MM.1S (cell line): ENCODE results near the gene SLC26A2.

ENCODE experiments used
- DNase-seq: peaks from one replicate; pipeline ENCODE4 v3.0.0-alpha.2; 2015
- H2AFZ ChIP-seq: fragments of 300-600 bp; sonication (generic); 2 replicates; pipeline ENCODE4 v1.6.0; 2016; ENCODE audit warnings: antibody characterized with exemption, low read length
- H3F3A ChIP-seq: fragments of 300-600 bp; sonication (generic); 2 replicates; pipeline ENCODE4 v1.6.1; 2016; ENCODE audit warnings: mild to moderate bottlenecking, antibody characterized with exemption, low read length, moderate library complexity, mixed read lengths; ENCODE audit not compliant: insufficient read depth
- H3K27ac ChIP-seq: fragments of 300-600 bp; sonication (generic); 2 replicates; pipeline ENCODE4 v1.5.1; 2016; ENCODE audit warnings: mild to moderate bottlenecking, low read length
- H3K27me3 ChIP-seq: fragments of 300-600 bp; sonication (generic); replicated peaks from 2 replicates; pipeline ENCODE4 v1.6.0; 2016; ENCODE audit warnings: low read length; ENCODE audit not compliant: insufficient read depth
- H3K36me3 ChIP-seq: fragments of 300-600 bp; sonication (generic); replicated peaks from 2 replicates; pipeline ENCODE4 v1.6.1; 2016; ENCODE audit warnings: mild to moderate bottlenecking, low read length, mixed read lengths; ENCODE audit not compliant: insufficient read depth
- H3K4me1 ChIP-seq: fragments of 300-600 bp; sonication (generic); 2 replicates; pipeline ENCODE4 v1.6.1; 2016; ENCODE audit warnings: low read length, mixed read lengths
- H3K4me2 ChIP-seq: fragments of 300-600 bp; sonication (generic); 2 replicates; pipeline ENCODE4 v1.6.0; 2016; ENCODE audit warnings: low read depth, low read length
- H3K4me3 ChIP-seq: fragments of 300-600 bp; sonication (generic); 2 replicates; pipeline ENCODE4 v1.5.1; 2016; ENCODE audit warnings: low read length, mixed read lengths
- H3K79me2 ChIP-seq: fragments of 300-600 bp; sonication (generic); 2 replicates; pipeline ENCODE4 v1.6.1; 2016; ENCODE audit warnings: mixed run types, low read length, mixed read lengths
- H3K9ac ChIP-seq: fragments of 300-600 bp; sonication (generic); 2 replicates; pipeline ENCODE4 v1.6.1; 2016; ENCODE audit warnings: low read length, mixed read lengths
- H3K9me2 ChIP-seq: fragments of 300-600 bp; sonication (generic); replicated peaks from 2 replicates; pipeline ENCODE4 v1.6.1; 2016; ENCODE audit warnings: mild to moderate bottlenecking, low read length, mixed read lengths; ENCODE audit not compliant: insufficient read depth
- H3K9me3 ChIP-seq: fragments of 300-600 bp; sonication (generic); replicated peaks from 2 replicates; pipeline ENCODE4 v1.6.1; 2016; ENCODE audit warnings: mild to moderate bottlenecking, low read length, mixed read lengths; ENCODE audit not compliant: insufficient read depth
- H4K20me1 ChIP-seq: fragments of 300-600 bp; sonication (generic); 2 replicates; pipeline ENCODE4 v1.6.1; 2016; ENCODE audit warnings: mild to moderate bottlenecking, low read length, moderate library complexity, mixed read lengths; ENCODE audit not compliant: insufficient read depth
- CTCF ChIP-seq: fragments of 300-600 bp; sonication (generic); IDR thresholded peaks from 2 replicates; pipeline ENCODE4 v1.5.1; 2016; ENCODE audit warnings: antibody characterized with exemption, low read length, mixed read lengths
- EZH2 ChIP-seq: fragments of 300-600 bp; sonication (generic); optimal IDR thresholded peaks from 2 replicates; pipeline ENCODE3; 2017; ENCODE audit warnings: low read depth, mild to moderate bottlenecking, antibody characterized with exemption, low read length, mixed read lengths
- EZH2phosphoT487 ChIP-seq: fragments of 300-600 bp; sonication (generic); IDR thresholded peaks from 2 replicates; pipeline ENCODE4 v1.6.1; 2018; ENCODE audit warnings: antibody characterized with exemption, low read length

Gene SLC26A2

GRCh38 chr5:149957855-149958254 lies 2.7 kb upstream of the SLC26A2 start:
- no peak overlapping the region for H3K4me2 ChIP-seq
- no peak for DNase-seq

GRCh38 chr5:149959406-149960236 lies 937 bp upstream of the SLC26A2 start:
- peaks cover 15% of the 10 kb centered on the region for H3K4me1 ChIP-seq
- H3K27ac ChIP-seq: peak overlapping the region; percentile 83
- peak; percentile 80 for TF ChIP-seq CTCF
- TF ChIP-seq EZH2: no peak
- no peak for TF ChIP-seq EZH2phosphoT487
- peak overlapping the region; percentile 81 for H3K4me3 ChIP-seq
- H3K36me3 ChIP-seq: no peaks in the 10 kb centered on the region
- peaks cover 19% of the 10 kb centered on the region for H3F3A ChIP-seq
- no peaks in the 10 kb centered on the region for H3K9me3 ChIP-seq
- H3K9me2 ChIP-seq: no peaks in the 10 kb centered on the region
- H4K20me1 ChIP-seq: no peaks in the 10 kb centered on the region
- H2AFZ ChIP-seq: peak overlapping the region; percentile 95
- peak overlapping the region; percentile 97 for H3K4me2 ChIP-seq
- DNase-seq: peak; percentile 69
- peak overlapping the region; percentile 80 for H3K9ac ChIP-seq
- H3K79me2 ChIP-seq: no peaks in the 10 kb centered on the region
- H3K27me3 ChIP-seq: no peaks in the 10 kb centered on the region

More at GRCh38 chr5:149957855-149958254, 2.7 kb upstream of the SLC26A2 start:
- H3K36me3 ChIP-seq: no peaks in the 10 kb centered on the region
- H2AFZ ChIP-seq: no peak overlapping the region
- H3K27me3 ChIP-seq: no peaks in the 10 kb centered on the region
- H3K4me1 ChIP-seq: peaks cover 15% of the 10 kb centered on the region
- H3K27ac ChIP-seq: no peak overlapping the region
- peaks cover 19% of the 10 kb centered on the region for H3F3A ChIP-seq
- no peaks in the 10 kb centered on the region for H3K9me2 ChIP-seq
- no peak overlapping the region for H3K9ac ChIP-seq
- TF ChIP-seq CTCF: no peak
- no peak for TF ChIP-seq EZH2
- no peak for TF ChIP-seq EZH2phosphoT487
- no peak overlapping the region for H3K4me3 ChIP-seq
- H3K9me3 ChIP-seq: no peaks in the 10 kb centered on the region
- no peaks in the 10 kb centered on the region for H3K79me2 ChIP-seq
- H4K20me1 ChIP-seq: no peaks in the 10 kb centered on the region

GRCh38 chr5:149961186-149961685 lies 678 bp downstream of the SLC26A2 start:
- Histone ChIP-seq H3K4me3 (peak overlapping the region; percentile 81), H2AFZ (peak overlapping the region; percentile 90), H3K27me3 (no peaks in the 10 kb centered on the region), H4K20me1 (no peaks in the 10 kb centered on the region), H3K36me3 (no peaks in the 10 kb centered on the region), H3K9me2 (no peaks in the 10 kb centered on the region), H3K9ac (peak overlapping the region; percentile 58), H3K27ac (no peak overlapping the region), H3F3A (peaks cover 19% of the 10 kb centered on the region), H3K9me3 (no peaks in the 10 kb centered on the region), H3K4me1 (peaks cover 15% of the 10 kb centered on the region), H3K4me2 (peak overlapping the region; percentile 97), H3K79me2 (no peaks in the 10 kb centered on the region)
- peak; percentile 6 for DNase-seq
- TF ChIP-seq EZH2phosphoT487 (no peak), EZH2 (no peak), CTCF (no peak)
